IMR-90 (cell line): Measurements from ENCODE around the gene XPNPEP2. TPM values are rescaled to one million over a fixed set of nuclear protein-coding genes. Genes with fewer than 3 reads are reported as not detected.

Experiments
- ATAC-seq: fragments of 200-7000 bp; cut with Tn5 transposase; 2 replicates; pipeline ENCODE4 v1.9.1; 2020; ENCODE audit warnings: low read depth, mild to moderate bottlenecking, moderate library complexity
- BruUV-seq: library from RNA; stranded (reverse); fragments of 400-500 nt; replicated peaks from 2 replicates; lab custom pipeline; 2021; lab: Mats Ljungman, UMichigan
- CTCF ChIA-PET: fragments of 300-600 bp; formaldehyde crosslinking; extraction: SDS; loops from one replicate; lab custom pipeline; 2021; ENCODE audit warnings: antibody characterized with exemption; lab: Yijun Ruan, JAX
- POLR2A ChIA-PET: fragments of 300-600 bp; sonication (Branson Sonifier 250); formaldehyde crosslinking; loops from one replicate; lab custom pipeline; 2022; ENCODE audit warnings: antibody characterized with exemption; ENCODE audit not compliant: unreplicated experiment; lab: Charles Lee
- DNase-seq: peaks from one replicate; pipeline ENCODE4 v3.0.0; 2013
- H2AFZ ChIP-seq: replicated peaks from 2 replicates; pipeline ENCODE3; 2013; ENCODE audit warnings: low read length, mild to moderate bottlenecking; ENCODE audit not compliant: poor library complexity
- H2AK5ac ChIP-seq: 2 replicates; pipeline ENCODE4 v1.6.1; 2013; ENCODE audit warnings: low read depth, low read length, inconsistent platforms
- H2AK9ac ChIP-seq: replicated peaks from 2 replicates; pipeline ENCODE3; 2013; ENCODE audit warnings: mild to moderate bottlenecking, low read depth, low read length, moderate library complexity; ENCODE audit not compliant: poor library complexity
- H2BK120ac ChIP-seq: 2 replicates; pipeline ENCODE4 v1.6.1; 2013; ENCODE audit warnings: low read depth, low read length, inconsistent platforms
- H2BK15ac ChIP-seq: 3 replicates; pipeline ENCODE4 v1.6.1; 2013; ENCODE audit warnings: low read depth, low read length, inconsistent platforms
- H2BK20ac ChIP-seq: 2 replicates; pipeline ENCODE4 v1.6.1; 2013; ENCODE audit warnings: low read depth, mild to moderate bottlenecking, inconsistent platforms, low read length, moderate library complexity
- H2BK5ac ChIP-seq: 2 replicates; pipeline ENCODE4 v1.6.1; 2013; ENCODE audit warnings: mild to moderate bottlenecking, low read depth, low read length, inconsistent platforms; ENCODE audit not compliant: poor library complexity, severe bottlenecking
- H3K14ac ChIP-seq: replicated peaks from 2 replicates; pipeline ENCODE4 v1.6.1; 2013; ENCODE audit warnings: low read depth, low read length, inconsistent platforms
- H3K18ac ChIP-seq: 2 replicates; pipeline ENCODE4 v1.6.1; 2013; ENCODE audit warnings: low read depth, low read length, control low read depth
- H3K23ac ChIP-seq: 2 replicates; pipeline ENCODE4 v1.6.1; 2013; ENCODE audit warnings: low read depth, low read length, inconsistent platforms
- H3K27ac ChIP-seq: 2 replicates; pipeline ENCODE4 v1.5.1; 2013; ENCODE audit warnings: mild to moderate bottlenecking, control low read depth, low read length; ENCODE audit not compliant: insufficient read depth
- H3K27me3 ChIP-seq: 2 replicates; pipeline ENCODE4 v1.6.1; 2013; ENCODE audit warnings: low read length; ENCODE audit not compliant: control insufficient read depth, insufficient read depth
- H3K36me3 ChIP-seq: 2 replicates; pipeline ENCODE4 v1.6.1; 2013; ENCODE audit warnings: low read length, mixed read lengths; ENCODE audit not compliant: control insufficient read depth, insufficient read depth
- H3K4ac ChIP-seq: 2 replicates; pipeline ENCODE4 v1.6.1; 2013; ENCODE audit warnings: low read depth, low read length, inconsistent platforms
- H3K4me1 ChIP-seq: 2 replicates; pipeline ENCODE4 v1.6.1; 2013; ENCODE audit warnings: low read length, mixed read lengths; ENCODE audit not compliant: control insufficient read depth, insufficient read depth
- H3K4me2 ChIP-seq: 2 replicates; pipeline ENCODE4 v1.6.1; 2013; ENCODE audit warnings: low read depth, mild to moderate bottlenecking, control low read depth, low read length, moderate library complexity
- H3K4me3 ChIP-seq: 2 replicates; pipeline ENCODE4 v1.5.1; 2013; ENCODE audit warnings: low read depth, mild to moderate bottlenecking, control low read depth, low read length, moderate library complexity; ENCODE audit not compliant: insufficient read depth
- H3K56ac ChIP-seq: 2 replicates; pipeline ENCODE4 v1.6.1; 2013; ENCODE audit warnings: low read length, inconsistent platforms; ENCODE audit not compliant: insufficient read depth; ENCODE audit errors: extremely low read depth
- H3K79me1 ChIP-seq, 2 experiments: 2 replicates each; pipeline ENCODE4 v1.6.1; 2013; ENCODE audit warnings: low read length in 2 of 2, inconsistent platforms in 1 of 2, low read depth in 1 of 2
- H3K9ac ChIP-seq: 2 replicates; pipeline ENCODE4 v1.6.1; 2013; ENCODE audit warnings: low read depth, low read length, control low read depth
- H3K9me1 ChIP-seq: 2 replicates; pipeline ENCODE4 v1.6.1; 2013; ENCODE audit warnings: low read length, inconsistent platforms; ENCODE audit not compliant: insufficient read depth
- H3K9me3 ChIP-seq: 2 replicates; pipeline ENCODE4 v1.6.1; 2013; ENCODE audit warnings: low read length; ENCODE audit not compliant: control insufficient read depth, insufficient read depth
- H4K20me1 ChIP-seq: 2 replicates; pipeline ENCODE4 v1.6.1; 2013; ENCODE audit warnings: low read length, inconsistent platforms; ENCODE audit not compliant: insufficient read depth
- H4K5ac ChIP-seq: 2 replicates; pipeline ENCODE4 v1.6.1; 2013; ENCODE audit warnings: mild to moderate bottlenecking, low read depth, low read length, control low read depth
- H4K8ac ChIP-seq, 2 experiments: 2 replicates each; pipeline ENCODE4 v1.6.1; 2013; ENCODE audit warnings: low read depth in 2 of 2, low read length in 2 of 2, control low read depth in 1 of 2, inconsistent platforms in 1 of 2
- H4K91ac ChIP-seq: 2 replicates; pipeline ENCODE4 v1.6.1; 2013; ENCODE audit warnings: low read depth, low read length, inconsistent platforms; ENCODE audit not compliant: insufficient read depth
- BHLHE40 ChIP-seq: fragments of 150-350 bp; IDR thresholded peaks from 2 replicates; pipeline ENCODE4 v1.6.1; 2016; ENCODE audit warnings: mild to moderate bottlenecking, low read depth, low read length
- CEBPB ChIP-seq: IDR thresholded peaks from 2 replicates; pipeline ENCODE4 v1.6.1; 2012; ENCODE audit warnings: low read depth, low read length, improper control_type of control experiment
- CHD1 ChIP-seq: IDR thresholded peaks from 2 replicates; pipeline ENCODE4 v1.6.1; 2012; ENCODE audit warnings: low read depth, low read length, improper control_type of control experiment
- CTCF ChIP-seq: conservative IDR thresholded peaks from 2 replicates; pipeline ENCODE4 v1.5.1; 2012; ENCODE audit warnings: mild to moderate bottlenecking, low read depth, low read length, improper control_type of control experiment
- ELK1 ChIP-seq: fragments of 150-350 bp; IDR thresholded peaks from 2 replicates; pipeline ENCODE4 v1.6.1; 2016; ENCODE audit warnings: low read depth, mild to moderate bottlenecking, low read length, moderate library complexity, borderline replicate concordance
- FOS ChIP-seq: fragments of 150-350 bp; IDR thresholded peaks from 2 replicates; pipeline ENCODE4 v1.6.1; 2016; ENCODE audit warnings: low read depth, low read length
- MAFK ChIP-seq: IDR thresholded peaks from 2 replicates; pipeline ENCODE4 v1.6.1; 2012; ENCODE audit warnings: low read depth, low read length, improper control_type of control experiment
- MAZ ChIP-seq: IDR thresholded peaks from 2 replicates; pipeline ENCODE4 v1.6.1; 2012; ENCODE audit warnings: low read depth, mild to moderate bottlenecking, low read length, improper control_type of control experiment, moderate library complexity, borderline replicate concordance
- MXI1 ChIP-seq: IDR thresholded peaks from 2 replicates; pipeline ENCODE4 v1.6.1; 2012; ENCODE audit warnings: low read depth, mild to moderate bottlenecking, low read length, moderate library complexity, borderline replicate concordance
- NFE2L2 ChIP-seq: fragments of 150-350 bp; IDR thresholded peaks from 2 replicates; pipeline ENCODE4 v1.6.1; 2016; ENCODE audit warnings: low read depth, mild to moderate bottlenecking, low read length
- POLR2A ChIP-seq: IDR thresholded peaks from 2 replicates; pipeline ENCODE4 v1.6.1; 2012; ENCODE audit warnings: mild to moderate bottlenecking, low read depth, low read length
- RAD21 ChIP-seq: IDR thresholded peaks from 2 replicates; pipeline ENCODE4 v1.6.1; 2012; ENCODE audit warnings: low read length, improper control_type of control experiment
- RCOR1 ChIP-seq: IDR thresholded peaks from 2 replicates; pipeline ENCODE4 v1.6.1; 2012; ENCODE audit warnings: mild to moderate bottlenecking, low read length, improper control_type of control experiment; ENCODE audit not compliant: insufficient replicate concordance
- RFX5 ChIP-seq: IDR thresholded peaks from 2 replicates; pipeline ENCODE4 v1.8.0; 2012; ENCODE audit warnings: low read depth, mild to moderate bottlenecking, low read length, moderate library complexity
- SMC3 ChIP-seq: fragments of 150-350 bp; IDR thresholded peaks from 2 replicates; pipeline ENCODE4 v1.6.1; 2016; ENCODE audit warnings: low read depth, mild to moderate bottlenecking, antibody characterized with exemption, low read length, moderate library complexity
- USF2 ChIP-seq: fragments of 150-350 bp; IDR thresholded peaks from 2 replicates; pipeline ENCODE4 v1.6.1; 2017; ENCODE audit warnings: mild to moderate bottlenecking, antibody characterized with exemption, low read length, low read depth
- WGBS, 2 experiments: methylation state at CpG; one replicate each; pipeline versions ENCODE4 v1.1.5 to v1.1.7; 2013; ENCODE audit warnings: missing lambda C conversion rate in 2 of 2; ENCODE audit not compliant: insufficient read length in 1 of 2; ENCODE audit errors: extremely low coverage in 2 of 2; 5-methylcytosine and 5-hydroxymethylcytosine counted together
- dilution Hi-C: fragments of 300-500 bp; cut with HindIII; formaldehyde crosslinking; loops from one replicate; pipeline ENCODE4 v1.14.3; 2018; ENCODE audit warnings: low sequenced_read_pairs; ENCODE audit not compliant: unreplicated experiment
- in situ Hi-C: fragments of 300-500 bp; cut with MboI; formaldehyde crosslinking; loops from 3 replicates; pipeline ENCODE4 v1.14.3; 2019; ENCODE audit warnings: low sequenced_read_pairs, inconsistent platforms, mixed read lengths
- intact Hi-C: fragments of 100-400 bp; cut with micrococcal nuclease; formaldehyde crosslinking; loops from 2 replicates; pipeline ENCODE4 v1.10.0; 2022
- polyA plus RNA-seq, 3 experiments: library from polyadenylated mRNA; depleted of rRNA; stranded (reverse); fragments of >200 nt; gene quantifications; 2 replicates each; pipeline ENCODE4 v1.2.3, GENCODE V29; 2012; ENCODE audit warnings: low replicate concordance in 1 of 3
- total RNA-seq: library from RNA; depleted of rRNA; stranded (reverse); fragments of >200 nt; gene quantifications from 2 replicates; pipeline ENCODE4 v1.2.3, GENCODE V29; 2012

Gene XPNPEP2
- total and polyA plus RNA-seq, 2 of the 4 experiments (the other 2 are of a cell fraction): under 0.01 to 0.07 TPM

- no peak overlapping the region for H2BK5ac ChIP-seq
- no peak overlapping the region for H3K23ac ChIP-seq
- H4K91ac ChIP-seq: no peak overlapping the region
- WGBS, 2 experiments: no CpG with 5 or more reads among the region's 7 CpGs
- BruUV-seq: no TSS peak
- intact Hi-C loops: no loop called here
- no peak overlapping the region for H3K27ac ChIP-seq
- no peak overlapping the region for H2AK5ac ChIP-seq
- no peak overlapping the region for H3K4ac ChIP-seq
- H2AFZ ChIP-seq: no peak overlapping the region
- H3K36me3 ChIP-seq: no peaks in the 10 kb centered on the region
- in situ Hi-C loops: no loop called here
- no peaks in the 10 kb centered on the region for H3K79me1 ChIP-seq
- no peak overlapping the region for H2BK120ac ChIP-seq
- H3K4me3 ChIP-seq: no peak overlapping the region
- no peak overlapping the region for H4K8ac ChIP-seq
- no peak overlapping the region for H3K4me2 ChIP-seq
- ATAC-seq: no peak
- dilution Hi-C loops: no loop called here
- no peak overlapping the region for H3K14ac ChIP-seq
- H2BK20ac ChIP-seq: no peak overlapping the region
- H3K56ac ChIP-seq: no peak overlapping the region
- no peak overlapping the region for H2AK9ac ChIP-seq
- H3K27me3 ChIP-seq: peaks cover 18% of the 10 kb centered on the region
- POLR2A ChIA-PET: no interaction called here
- DNase-seq: no peak
- H2BK15ac ChIP-seq: no peak overlapping the region
- H4K20me1 ChIP-seq: no peaks in the 10 kb centered on the region; the same call in 1 of the 2 replicates
- CTCF ChIA-PET: no interaction called here
- no peak overlapping the region for H3K18ac ChIP-seq
- no peaks in the 10 kb centered on the region for H3K4me1 ChIP-seq
- H3K9ac ChIP-seq: no peak overlapping the region
- H3K9me1 ChIP-seq: no peaks in the 10 kb centered on the region
- no peak overlapping the region for H4K5ac ChIP-seq
- TF ChIP-seq MAFK (no peak), POLR2A (no peak), USF2 (no peak), ELK1 (no peak), MAZ (no peak), MXI1 (no peak), RCOR1 (no peak), SMC3 (no peak), FOS (no peak), BHLHE40 (no peak), CTCF (no peak), RAD21 (no peak), CHD1 (no peak), RFX5 (no peak), NFE2L2 (no peak), CEBPB (no peak)
- H3K9me3 ChIP-seq: no peaks in the 10 kb centered on the region; the same call in 1 of the 2 replicates
These were observed 45.6 kb downstream of the XPNPEP2 start for GRCh38 chrX:129784371-129784770.
